ENCODE measurements around the gene MCL1.

DNA sequence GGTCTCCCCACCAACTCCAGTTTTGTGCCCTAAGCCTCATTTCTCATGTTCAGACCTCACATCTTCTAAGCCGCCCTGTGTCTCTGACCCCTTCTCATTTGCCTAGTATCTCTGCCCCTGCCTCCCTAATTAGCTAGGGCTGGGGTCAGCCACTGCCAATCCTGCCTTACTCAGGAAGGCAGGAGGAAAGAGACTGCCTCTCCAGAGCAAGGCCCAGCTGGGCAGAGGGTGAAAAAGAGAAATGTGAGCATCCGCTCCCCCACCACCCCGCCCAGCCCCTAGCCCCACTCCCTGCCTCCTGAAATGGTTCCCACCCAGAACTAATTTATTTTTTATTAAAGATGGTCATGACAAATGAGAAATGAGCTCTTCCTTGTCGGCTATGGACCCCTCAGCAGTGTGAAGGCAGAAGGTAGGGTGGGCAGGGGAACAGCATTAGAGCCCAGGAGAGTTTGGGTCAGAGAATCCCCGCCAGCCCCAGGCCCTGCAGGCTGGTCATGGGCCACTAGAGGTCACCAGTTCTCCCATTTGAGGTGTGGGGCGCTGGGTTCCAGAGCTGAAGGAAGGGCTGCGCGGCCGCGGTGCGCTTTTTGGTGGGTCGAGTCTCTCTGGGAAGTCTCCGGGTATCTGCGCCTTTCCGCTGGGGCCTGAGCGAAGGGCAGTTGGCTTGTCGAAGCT, 18.7 kb downstream of the MCL1 start:
- TF ChIP-seq EZH2phosphoT487 (IDR thresholded peaks at IDR 0.05; ENCODE audit: borderline replicate concordance), result no peak
- TF ChIP-seq, protein P1, sequence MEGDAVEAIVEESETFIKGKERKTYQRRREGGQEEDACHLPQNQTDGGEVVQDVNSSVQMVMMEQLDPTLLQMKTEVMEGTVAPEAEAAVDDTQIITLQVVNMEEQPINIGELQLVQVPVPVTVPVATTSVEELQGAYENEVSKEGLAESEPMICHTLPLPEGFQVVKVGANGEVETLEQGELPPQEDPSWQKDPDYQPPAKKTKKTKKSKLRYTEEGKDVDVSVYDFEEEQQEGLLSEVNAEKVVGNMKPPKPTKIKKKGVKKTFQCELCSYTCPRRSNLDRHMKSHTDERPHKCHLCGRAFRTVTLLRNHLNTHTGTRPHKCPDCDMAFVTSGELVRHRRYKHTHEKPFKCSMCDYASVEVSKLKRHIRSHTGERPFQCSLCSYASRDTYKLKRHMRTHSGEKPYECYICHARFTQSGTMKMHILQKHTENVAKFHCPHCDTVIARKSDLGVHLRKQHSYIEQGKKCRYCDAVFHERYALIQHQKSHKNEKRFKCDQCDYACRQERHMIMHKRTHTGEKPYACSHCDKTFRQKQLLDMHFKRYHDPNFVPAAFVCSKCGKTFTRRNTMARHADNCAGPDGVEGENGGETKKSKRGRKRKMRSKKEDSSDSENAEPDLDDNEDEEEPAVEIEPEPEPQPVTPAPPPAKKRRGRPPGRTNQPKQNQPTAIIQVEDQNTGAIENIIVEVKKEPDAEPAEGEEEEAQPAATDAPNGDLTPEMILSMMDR (conservative IDR thresholded peaks at IDR 0.05; ENCODE audit: low read length), result peak; percentile 81
